Transverse colon (tissue), 4 donors: Measurements from ENCODE around the gene METTL21C.

ENCODE experiments used
- CTCF ChIP-seq, 5 experiments: fragments of 200-600 bp in 3 of 5; fragments of 450-650 bp in 2 of 5; sonication (generic) in 3 of 5; IDR thresholded peaks; 1 replicate in 2 of 5; 2 replicates in 3 of 5; pipeline ENCODE4 v1.5.1; 2016 to 2017; ENCODE audit warnings: antibody characterized with exemption in 5 of 5, inconsistent platforms in 3 of 5, mild to moderate bottlenecking in 2 of 5, moderate library complexity in 1 of 5
- EP300 ChIP-seq: sonication (generic); formaldehyde crosslinking; IDR thresholded peaks from one replicate; pipeline ENCODE4 v1.6.1; 2017; ENCODE audit warnings: antibody characterized with exemption, low read depth
- POLR2A ChIP-seq: fragments of 450-650 bp; IDR thresholded peaks from one replicate; pipeline ENCODE4 v1.6.1; 2016; ENCODE audit warnings: antibody characterized with exemption, mild to moderate bottlenecking, moderate library complexity
- POLR2AphosphoS5 ChIP-seq, 3 donors: sonication (generic); formaldehyde crosslinking; IDR thresholded peaks; one replicate each; pipeline ENCODE4 v1.6.1; 2016; ENCODE audit warnings: antibody characterized with exemption in 3 of 3

DNA sequence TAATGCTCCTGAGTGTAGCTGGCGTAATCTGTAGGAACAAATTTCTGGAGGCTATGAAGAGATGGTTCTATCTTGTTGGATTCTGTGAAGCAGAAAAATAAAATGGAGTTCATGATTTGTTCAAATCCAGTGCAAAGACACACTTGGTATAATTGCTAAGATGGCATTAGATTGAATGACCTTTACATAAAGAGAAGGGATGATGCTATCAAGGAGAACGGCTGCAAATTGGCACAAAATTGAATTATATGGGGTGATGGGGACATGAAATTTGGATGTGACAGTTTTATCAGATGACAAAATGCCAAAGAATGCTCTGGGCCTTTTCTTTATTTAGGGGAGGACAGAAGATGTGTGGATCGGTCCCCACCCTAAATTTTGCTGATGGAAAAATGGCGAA is 4.0 kb downstream of the METTL21C start:
- no peak for TF ChIP-seq EP300
- TF ChIP-seq POLR2AphosphoS5 (IDR thresholded peaks at IDR 0.05) = no peak
- TF ChIP-seq CTCF (IDR thresholded peaks at IDR 0.05) = no peak
- TF ChIP-seq POLR2A = no peak
